ENCODE results near the gene POLE.

The POLE gene

DNA sequence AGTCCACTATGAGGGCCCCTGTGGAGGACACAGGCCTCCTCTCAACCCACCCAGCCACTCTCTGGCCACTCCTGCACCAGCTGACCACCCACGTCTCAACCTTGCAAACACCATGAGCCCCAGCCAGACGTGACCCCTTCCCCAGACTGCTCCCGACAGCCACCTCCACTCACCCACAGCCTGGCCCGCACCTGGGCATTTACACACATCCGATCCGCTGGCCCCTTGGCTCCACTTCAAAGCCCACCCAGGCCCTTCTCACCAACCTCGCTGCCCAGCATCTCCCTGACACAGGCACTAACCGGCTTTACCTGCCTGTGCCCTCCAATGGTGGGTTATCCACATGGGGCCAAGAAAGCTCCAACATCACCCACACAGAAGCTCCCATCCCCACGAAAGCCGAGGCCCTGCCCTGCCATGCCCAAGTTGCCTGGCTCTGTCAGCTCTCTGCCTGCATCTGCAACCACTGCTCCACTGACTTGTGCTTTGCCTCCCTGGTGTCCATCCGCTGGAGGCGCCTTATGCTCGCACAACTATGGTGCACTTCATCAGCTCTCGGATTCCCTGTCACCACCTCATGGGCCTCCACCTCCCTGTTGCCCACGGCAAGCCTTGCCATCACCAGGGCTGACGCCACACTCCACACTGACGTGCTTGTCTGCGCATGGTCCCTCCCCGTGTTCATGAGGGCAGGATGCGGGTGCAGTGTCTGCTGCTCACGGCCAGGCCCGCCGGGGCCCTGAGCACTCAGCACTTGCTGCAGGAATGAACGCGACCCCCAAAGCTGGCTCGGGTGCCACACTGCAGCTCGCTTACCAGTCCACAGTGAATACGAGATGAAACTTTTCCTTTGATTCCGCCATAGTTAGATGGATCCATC, 51.8 kb downstream of the POLE start:
- H3K36me3 ChIP-seq (ENCODE audit: insufficient read depth, low read length) = peaks cover 99% of the 10 kb centered on the region

GRCh38 chr12:132634411-132634990, 52.6 kb downstream of the POLE start:
- ATAC-seq (ENCODE audit: insufficient read depth, low read depth) (no peak), DNase-seq (no peak)
- Histone ChIP-seq H3K4me3 (ENCODE audit: low read depth in 1 of 2, low read length in 2 of 2) (no peak overlapping the region), H3K9me3 (ENCODE audit: insufficient read depth, low read length, severe bottlenecking) (no peaks in the 10 kb centered on the region), H3K27ac (ENCODE audit: low read length) (no peak overlapping the region), H3K79me2 (ENCODE audit: insufficient read depth, low read length) (peaks cover 2% of the 10 kb centered on the region; the same call in 1 of the 2 replicates), H3K9ac (ENCODE audit: low read depth, low read length) (no peak overlapping the region), H3K4me2 (ENCODE audit: insufficient read depth, low read length) (no peak overlapping the region), H2AFZ (ENCODE audit: low read depth, low read length) (no peak overlapping the region), H3K36me3 (ENCODE audit: insufficient read depth, low read length) (peaks cover 100% of the 10 kb centered on the region), H4K20me1 (ENCODE audit: insufficient read depth, low read length) (peaks cover 44% of the 10 kb centered on the region), H3K4me1 (ENCODE audit: insufficient read depth, low read length) (no peaks in the 10 kb centered on the region), H3K27me3 (ENCODE audit: insufficient read depth, low read length, poor library complexity) (no peaks in the 10 kb centered on the region)
- TF ChIP-seq EZH2 (IDR thresholded peaks at IDR 0.05; ENCODE audit: borderline replicate concordance, low read depth, low read length, severe bottlenecking) = no peak
- TF ChIP-seq CTCF (IDR thresholded peaks at IDR 0.05; ENCODE audit: borderline replicate concordance, extremely low read depth, low read length, poor library complexity, severe bottlenecking) = no peak

More for the DNA sequence above, 51.8 kb downstream of the POLE start:
- ATAC-seq (ENCODE audit: insufficient read depth, low read depth) (no peak), DNase-seq (no peak)
- H4K20me1 ChIP-seq (ENCODE audit: insufficient read depth, low read length) = peaks cover 47% of the 10 kb centered on the region
- H3K9me3 ChIP-seq (ENCODE audit: insufficient read depth, low read length, severe bottlenecking) = no peaks in the 10 kb centered on the region
- H3K9ac ChIP-seq (ENCODE audit: low read depth, low read length) = no peak overlapping the region
- H3K4me2 ChIP-seq (ENCODE audit: insufficient read depth, low read length) = no peak overlapping the region
- no peak overlapping the region for H2AFZ ChIP-seq (ENCODE audit: low read depth, low read length)
- no peaks in the 10 kb centered on the region for H3K27me3 ChIP-seq (ENCODE audit: insufficient read depth, low read length, poor library complexity)
- no peak for TF ChIP-seq EZH2 (IDR thresholded peaks at IDR 0.05; ENCODE audit: borderline replicate concordance, low read depth, low read length, severe bottlenecking)
- no peak for TF ChIP-seq CTCF (IDR thresholded peaks at IDR 0.05; ENCODE audit: borderline replicate concordance, extremely low read depth, low read length, poor library complexity, severe bottlenecking)
- no peak overlapping the region for H3K27ac ChIP-seq (ENCODE audit: low read length)
- no peak overlapping the region for H3K4me3 ChIP-seq (ENCODE audit: low read depth in 1 of 2, low read length in 2 of 2)
- H3K4me1 ChIP-seq (ENCODE audit: insufficient read depth, low read length) = no peaks in the 10 kb centered on the region
- peaks cover 2% of the 10 kb centered on the region; the same call in 1 of the 2 replicates for H3K79me2 ChIP-seq (ENCODE audit: insufficient read depth, low read length)

GRCh38 chr12:132633901-132634300, 53.2 kb downstream of the POLE start:
- no peaks in the 10 kb centered on the region for H3K9me3 ChIP-seq (ENCODE audit: insufficient read depth, low read length, severe bottlenecking)
- no peak overlapping the region for H2AFZ ChIP-seq (ENCODE audit: low read depth, low read length)
- TF ChIP-seq EZH2 (IDR thresholded peaks at IDR 0.05; ENCODE audit: borderline replicate concordance, low read depth, low read length, severe bottlenecking) (no peak), CTCF (IDR thresholded peaks at IDR 0.05; ENCODE audit: borderline replicate concordance, extremely low read depth, low read length, poor library complexity, severe bottlenecking) (no peak)
- no peak overlapping the region for H3K4me2 ChIP-seq (ENCODE audit: insufficient read depth, low read length)
- no peak overlapping the region for H3K27ac ChIP-seq (ENCODE audit: low read length)
- DNase-seq (no peak), ATAC-seq (ENCODE audit: insufficient read depth, low read depth) (no peak)
- peaks cover 100% of the 10 kb centered on the region for H3K36me3 ChIP-seq (ENCODE audit: insufficient read depth, low read length)
- H3K79me2 ChIP-seq (ENCODE audit: insufficient read depth, low read length) = no peaks in the 10 kb centered on the region; the same call in 1 of the 2 replicates
- H3K4me3 ChIP-seq (ENCODE audit: low read depth in 1 of 2, low read length in 2 of 2) = no peak overlapping the region
- H3K9ac ChIP-seq (ENCODE audit: low read depth, low read length) = no peak overlapping the region
- no peaks in the 10 kb centered on the region for H3K4me1 ChIP-seq (ENCODE audit: insufficient read depth, low read length)
- peaks cover 38% of the 10 kb centered on the region for H4K20me1 ChIP-seq (ENCODE audit: insufficient read depth, low read length)
- no peaks in the 10 kb centered on the region for H3K27me3 ChIP-seq (ENCODE audit: insufficient read depth, low read length, poor library complexity)

Measured in DND-41 (cell line).